T47D (cell line): ENCODE data around the gene DDX1.

Source experiments
- DNase-seq, 2 experiments: peaks; one replicate each; pipeline versions ENCODE4 v3.0.0 to v3.0.0-alpha.2; 2011 to 2012; ENCODE audit warnings: low read depth in 1 of 2, low spot score in 1 of 2
- JUND ChIP-seq: IDR thresholded peaks from 2 replicates; pipeline ENCODE4 v1.6.1; 2012; ENCODE audit warnings: low read depth
- in situ Hi-C: cut with HindIII; loops from 2 replicates; pipeline ENCODE4 v1.10.0; 2016; ENCODE audit warnings: low sequenced_read_pairs, low pct_unique_long_range_greater_than_20kb

Gene DDX1

GRCh38 chr2:15655123-15655887, 63.6 kb downstream of the DDX1 start:
- DNase-seq, result no peak
- in situ Hi-C loops, result no loop called here
- TF ChIP-seq JUND, result no peak

DNA sequence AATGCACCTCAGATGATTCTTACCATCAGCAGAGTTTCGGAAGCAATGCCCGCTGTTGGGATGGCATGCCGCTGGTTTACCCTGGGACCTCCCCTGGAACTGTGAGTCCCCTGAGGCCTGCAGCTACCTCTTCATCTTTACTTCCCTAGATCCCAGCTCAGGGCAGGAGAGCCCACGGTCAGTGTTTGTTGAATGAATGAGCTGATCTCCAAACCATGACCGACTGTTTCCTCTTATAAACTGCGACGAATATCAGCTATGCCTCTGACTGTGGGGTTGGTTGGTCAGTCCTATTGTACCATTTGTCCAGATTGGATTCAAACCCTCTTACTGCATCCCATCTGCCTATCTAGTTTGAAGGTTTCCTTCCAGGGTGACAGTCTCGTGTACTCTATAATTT, 64.4 kb downstream of the DDX1 start:
- TF ChIP-seq JUND, result no peak
- DNase-seq, result no peak
- in situ Hi-C loops, result no loop called here

DNA sequence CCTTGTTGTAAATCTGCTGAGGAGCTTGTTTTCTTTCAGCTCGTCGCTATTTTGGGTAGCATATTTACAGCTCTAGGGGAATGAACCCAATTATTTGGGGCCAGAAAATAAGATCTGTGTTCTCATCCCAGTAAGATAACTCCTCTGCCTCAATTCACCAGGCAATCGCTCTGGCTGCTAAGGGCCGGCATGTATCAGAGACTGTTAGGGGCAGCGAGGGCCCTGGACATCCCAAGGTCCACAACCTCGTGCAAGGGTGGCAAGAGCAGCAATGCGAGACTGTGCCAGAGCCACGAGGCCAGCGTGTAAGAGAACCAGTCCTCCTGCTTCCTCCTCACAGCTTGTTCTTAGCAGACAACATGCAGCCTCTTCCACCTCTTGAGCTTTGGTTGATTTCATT, 66.1 kb downstream of the DDX1 start:
- in situ Hi-C loops, result no loop called here
- DNase-seq, result no peak

DNA sequence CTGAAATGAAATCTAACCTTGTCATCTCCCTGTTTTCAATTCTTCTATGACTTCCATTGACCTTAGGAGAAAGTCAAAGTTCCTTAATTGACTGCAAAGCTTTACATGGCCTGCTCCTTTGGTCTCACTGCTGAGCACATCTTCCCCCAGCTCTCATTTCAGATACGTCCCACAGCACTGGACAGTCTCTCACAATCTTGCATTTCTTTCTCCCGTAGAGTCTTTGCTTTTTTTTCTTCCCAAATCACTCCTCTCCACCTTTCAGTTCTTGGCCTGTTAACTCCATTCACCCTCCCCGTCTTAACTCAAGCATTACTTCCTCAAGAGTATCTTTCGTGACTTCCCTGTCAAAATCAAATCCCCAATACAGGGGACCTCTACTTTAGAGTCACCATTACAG, 67.2 kb downstream of the DDX1 start:
- in situ Hi-C loops, result no loop called here
- no peak for DNase-seq
- TF ChIP-seq JUND, result no peak

More for the DNA sequence above, 66.1 kb downstream of the DDX1 start:
- no peak for TF ChIP-seq JUND

GRCh38 chr2:15660491-15661294, 69.0 kb downstream of the DDX1 start:
- DNase-seq, result no peak
- no peak for TF ChIP-seq JUND
- in situ Hi-C loops, result no loop called here

DNA sequence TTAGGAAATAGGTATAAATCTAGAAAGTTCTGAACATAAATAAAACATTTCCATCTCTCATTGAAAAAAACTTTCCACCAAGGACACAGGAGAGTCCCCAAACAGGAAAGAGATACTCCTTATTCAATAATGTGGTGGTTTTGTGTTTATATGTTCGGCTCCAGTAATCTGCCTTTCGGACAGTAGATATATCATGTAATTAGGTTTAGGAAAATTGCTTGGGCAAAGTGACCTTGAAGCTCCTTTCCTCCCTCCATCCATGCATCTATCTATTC, 69.6 kb downstream of the DDX1 start:
- no peak for DNase-seq
- TF ChIP-seq JUND, result no peak
- in situ Hi-C loops, result no loop called here

DNA sequence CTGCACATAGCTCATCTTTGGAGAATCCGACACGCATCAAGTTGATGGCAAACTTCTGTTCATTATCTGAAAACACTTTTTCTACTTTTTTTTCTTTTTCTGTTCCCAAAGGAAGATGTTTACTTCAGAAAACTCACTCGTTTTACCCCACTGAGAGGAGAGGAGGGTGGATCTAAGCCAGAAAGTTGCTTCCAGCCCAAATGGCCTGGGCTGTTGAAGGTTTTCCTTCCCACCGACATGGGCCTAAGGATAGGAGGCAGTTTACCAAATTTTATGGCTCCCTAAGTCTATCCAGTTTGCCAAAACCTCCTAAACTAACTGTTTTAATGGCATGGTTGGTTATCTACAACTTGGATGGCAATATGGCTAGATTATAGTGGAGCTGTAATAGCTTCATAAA, 70.4 kb downstream of the DDX1 start:
- TF ChIP-seq JUND, result no peak
- no peak for DNase-seq
- in situ Hi-C loops, result no loop called here

GRCh38 chr2:15662579-15662978, 70.9 kb downstream of the DDX1 start:
- no peak for DNase-seq
- TF ChIP-seq JUND, result no peak
- in situ Hi-C loops, result no loop called here

DNA sequence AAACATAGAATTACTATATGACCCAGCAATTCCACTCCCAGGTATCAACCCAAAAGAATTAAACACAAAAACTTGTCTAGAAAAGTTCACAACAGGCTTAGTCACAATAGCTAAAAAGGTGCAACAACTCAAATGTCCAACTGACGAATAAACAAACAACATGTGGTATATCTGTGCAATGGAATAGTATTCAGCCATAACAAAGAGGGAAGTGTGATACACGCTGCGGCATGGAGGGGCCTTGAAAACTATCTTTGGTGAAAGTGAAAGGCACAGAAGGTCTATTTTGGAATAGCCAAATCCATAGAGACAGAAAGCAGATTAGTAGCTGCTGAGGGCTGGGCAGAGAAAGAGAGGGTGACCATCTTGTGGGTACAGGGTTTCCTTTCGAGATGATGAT, 72.1 kb downstream of the DDX1 start:
- TF ChIP-seq JUND, result no peak
- in situ Hi-C loops, result no loop called here
- DNase-seq, result no peak

- in situ Hi-C loops, result no loop called here
- no peak for DNase-seq
- TF ChIP-seq JUND, result no peak
Observed at GRCh38 chr2:15664273-15665066, 72.8 kb downstream of the DDX1 start.

DNA sequence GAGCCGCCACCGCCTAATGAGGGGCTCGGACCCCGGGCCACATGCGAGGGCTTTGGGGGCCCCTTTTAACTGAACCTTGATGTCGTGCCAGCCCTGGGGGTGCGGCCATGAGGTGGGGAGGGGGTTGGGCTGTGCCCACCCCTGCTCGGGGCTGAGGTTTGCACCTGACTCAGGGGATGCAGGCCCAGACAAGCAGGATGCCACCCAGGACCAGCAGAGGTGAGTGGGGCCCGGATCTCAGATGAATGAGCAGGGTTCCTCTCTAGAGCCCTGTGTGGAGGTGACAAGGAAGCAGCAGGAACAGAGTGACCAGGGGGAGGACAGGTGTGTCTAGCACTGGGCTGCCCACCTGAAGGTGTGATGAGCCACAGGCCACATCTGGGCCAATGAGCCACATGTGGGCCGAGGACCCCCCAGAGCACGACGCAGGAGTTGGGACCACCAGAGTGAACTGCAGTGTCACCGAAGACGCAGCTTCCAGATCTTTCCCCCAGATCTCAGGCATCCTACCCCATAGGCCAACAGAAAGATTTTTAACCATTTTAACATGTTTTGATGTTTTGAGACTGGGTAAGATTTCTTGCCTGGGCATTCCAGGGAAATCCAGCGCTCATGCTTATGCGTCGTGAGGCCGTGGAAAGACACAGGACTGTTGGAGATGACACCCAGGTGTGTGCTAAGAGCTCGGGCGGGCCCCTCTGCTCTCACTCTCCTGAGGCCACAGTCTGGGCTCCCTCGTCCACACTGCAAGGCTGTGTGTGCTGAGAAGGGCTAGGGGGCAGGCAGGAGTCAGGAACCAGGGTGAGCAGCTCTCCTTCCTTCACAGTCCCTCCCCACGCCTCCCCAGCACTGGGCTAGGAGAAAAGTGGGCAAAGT, 73.6 kb downstream of the DDX1 start:
- in situ Hi-C loops, result no loop called here
- no peak for DNase-seq
- no peak for TF ChIP-seq JUND

DNA sequence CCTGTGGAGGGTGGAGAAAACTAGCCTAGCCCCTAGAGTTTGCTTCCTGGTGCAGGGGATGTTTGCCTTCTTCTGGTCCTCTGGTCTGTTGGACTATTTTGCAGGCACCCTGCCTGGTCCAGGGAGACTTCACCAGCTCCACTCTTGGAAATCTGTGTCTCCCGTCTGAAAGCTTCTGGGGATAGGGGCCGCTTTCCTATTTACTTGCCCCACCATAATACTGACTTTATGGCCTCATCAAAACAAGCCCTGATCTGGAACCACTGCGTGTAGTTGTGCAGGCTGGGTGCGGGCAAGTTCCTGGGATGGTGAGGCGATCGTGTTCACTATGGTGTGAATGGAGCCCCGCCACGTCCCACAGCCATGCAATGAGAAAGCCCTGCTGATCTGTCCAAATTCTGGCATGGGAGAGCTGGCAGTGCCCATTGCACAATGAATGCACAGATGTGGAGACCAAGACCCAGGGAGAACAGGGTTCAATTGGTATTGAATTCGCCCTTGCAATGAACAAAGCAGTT, 74.3 kb downstream of the DDX1 start:
- TF ChIP-seq JUND, result no peak
- in situ Hi-C loops, result no loop called here
- no peak for DNase-seq
